ENCODE data around the gene DBR1.
"Not testable (repeated sequence)": the region's sequence is repeated elsewhere in the genome, so short reads cannot be mapped to it uniquely, and the experiment has no call there.

DBR1 gene

GRCh38 chr3:138154534-138154933, 20.2 kb downstream of the DBR1 start:
- Histone ChIP-seq H3K14ac (ENCODE audit: low read length) (no peak overlapping the region), H3K9ac (ENCODE audit: low read depth, low read length, poor library complexity) (no peak overlapping the region), H3K27me3 (ENCODE audit: control insufficient read depth in 3 of 3, insufficient read depth in 3 of 3, low read depth in 1 of 3, low read length in 3 of 3) (no peaks in the 10 kb centered on the region), H2BK12ac (ENCODE audit: low read length) (no peak overlapping the region), H3K23ac (ENCODE audit: low read depth, low read length, poor library complexity) (no peak overlapping the region), H3K9me3 (replicated peaks in 1 of 2; ENCODE audit: control insufficient read depth in 2 of 2, insufficient read depth in 1 of 2, low read depth in 1 of 2, low read length in 2 of 2) (no peaks in the 10 kb centered on the region), H3K4me3 (ENCODE audit: low read length in 2 of 2) (no peak overlapping the region), H3K4me2 (ENCODE audit: insufficient read depth, low read length, poor library complexity, severe bottlenecking) (no peak overlapping the region), H4K8ac (ENCODE audit: low read depth, low read length) (no peak overlapping the region), H2BK120ac (ENCODE audit: low read depth, low read length) (no peak overlapping the region), H3K36me3 (replicated peaks in 1 of 2; ENCODE audit: control insufficient read depth in 2 of 2, insufficient read depth in 2 of 2, low read length in 2 of 2) (no peaks in the 10 kb centered on the region), H3K27ac (replicated peaks; ENCODE audit: low read length) (no peak overlapping the region), H2AFZ (ENCODE audit: low read length) (no peak overlapping the region), H2AK5ac (ENCODE audit: low read depth, low read length) (no peak overlapping the region), H3K79me1 (ENCODE audit: low read depth, low read length) (no peaks in the 10 kb centered on the region), H3K18ac (ENCODE audit: low read length) (no peak overlapping the region), H2BK5ac (ENCODE audit: low read length) (no peak overlapping the region), H3K4me1 (ENCODE audit: control insufficient read depth in 2 of 2, insufficient read depth in 1 of 2, low read depth in 1 of 2, low read length in 2 of 2) (no peaks in the 10 kb centered on the region), H4K91ac (ENCODE audit: low read depth, low read length, poor library complexity) (no peak overlapping the region), H2BK15ac (ENCODE audit: low read length) (no peak overlapping the region), H3K4ac (ENCODE audit: low read length) (no peak overlapping the region)
- no peak for DNase-seq (ENCODE audit: low spot score)

DNA sequence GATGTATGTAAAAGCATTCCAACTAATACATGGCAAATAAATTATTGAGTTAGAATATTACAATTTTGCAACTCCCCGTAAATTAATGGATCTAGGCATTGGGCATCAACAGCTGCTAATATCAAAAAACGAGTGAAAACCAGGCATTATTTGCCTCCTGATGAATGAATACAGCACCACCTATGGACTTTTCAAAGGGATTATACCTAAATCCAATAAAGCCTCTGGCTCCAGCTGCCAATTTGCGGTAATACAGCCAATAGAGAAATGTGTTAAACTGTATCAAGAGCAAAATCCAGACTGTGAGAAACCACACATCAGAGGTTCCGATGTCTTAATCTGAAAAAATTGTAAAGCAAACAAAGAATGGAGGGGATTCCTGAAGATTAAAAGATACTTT, 26.2 kb downstream of the DBR1 start:
- no peak overlapping the region for H4K8ac ChIP-seq (ENCODE audit: low read depth, low read length)
- H3K36me3 ChIP-seq (replicated peaks in 1 of 2; ENCODE audit: control insufficient read depth in 2 of 2, insufficient read depth in 2 of 2, low read length in 2 of 2): no peaks in the 10 kb centered on the region
- WGBS, 2 donors (ENCODE audit: extremely low coverage in 2 of 2, insufficient read length in 2 of 2, insufficient replicate concordance in 1 of 2): no CpG with 5 or more reads among the region's 4 CpGs

GRCh38 chr3:138142181-138142580, 32.5 kb downstream of the DBR1 start:
- H2AFZ ChIP-seq (ENCODE audit: low read length); H3K9ac ChIP-seq (ENCODE audit: low read depth, low read length, poor library complexity); H3K23ac ChIP-seq (ENCODE audit: low read depth, low read length, poor library complexity); H3K4ac ChIP-seq (ENCODE audit: low read length); H2AK5ac ChIP-seq (ENCODE audit: low read depth, low read length); H2BK12ac ChIP-seq (ENCODE audit: low read length); H3K4me2 ChIP-seq (ENCODE audit: insufficient read depth, low read length, poor library complexity, severe bottlenecking); H3K4me1 ChIP-seq (ENCODE audit: control insufficient read depth in 2 of 2, insufficient read depth in 1 of 2, low read depth in 1 of 2, low read length in 2 of 2); H3K27me3 ChIP-seq (ENCODE audit: control insufficient read depth in 3 of 3, insufficient read depth in 3 of 3, low read depth in 1 of 3, low read length in 3 of 3); H3K9me3 ChIP-seq (replicated peaks in 1 of 2; ENCODE audit: control insufficient read depth in 2 of 2, insufficient read depth in 1 of 2, low read depth in 1 of 2, low read length in 2 of 2); H3K27ac ChIP-seq (replicated peaks; ENCODE audit: low read length); DNase-seq (ENCODE audit: low spot score); H3K36me3 ChIP-seq (replicated peaks in 1 of 2; ENCODE audit: control insufficient read depth in 2 of 2, insufficient read depth in 2 of 2, low read length in 2 of 2); H3K79me1 ChIP-seq (ENCODE audit: low read depth, low read length); H4K91ac ChIP-seq (ENCODE audit: low read depth, low read length, poor library complexity); H2BK15ac ChIP-seq (ENCODE audit: low read length); H4K8ac ChIP-seq (ENCODE audit: low read depth, low read length); H2BK5ac ChIP-seq (ENCODE audit: low read length); H3K4me3 ChIP-seq (ENCODE audit: low read length in 2 of 2); H3K14ac ChIP-seq (ENCODE audit: low read length); H3K18ac ChIP-seq (ENCODE audit: low read length); H2BK120ac ChIP-seq (ENCODE audit: low read depth, low read length): not testable (repeated sequence)
- WGBS, 2 donors (ENCODE audit: extremely low coverage in 2 of 2, insufficient read length in 2 of 2, insufficient replicate concordance in 1 of 2): no CpG with 5 or more reads among the region's 3 CpGs

More for the DNA sequence above, 26.2 kb downstream of the DBR1 start:
- H3K27me3 ChIP-seq (ENCODE audit: control insufficient read depth in 3 of 3, insufficient read depth in 3 of 3, low read depth in 1 of 3, low read length in 3 of 3): no peaks in the 10 kb centered on the region
- H3K4me2 ChIP-seq (ENCODE audit: insufficient read depth, low read length, poor library complexity, severe bottlenecking): no peak overlapping the region
- no peak overlapping the region for H2BK12ac ChIP-seq (ENCODE audit: low read length)
- no peak overlapping the region for H2AFZ ChIP-seq (ENCODE audit: low read length)
- no peaks in the 10 kb centered on the region for H3K4me1 ChIP-seq (ENCODE audit: control insufficient read depth in 2 of 2, insufficient read depth in 1 of 2, low read depth in 1 of 2, low read length in 2 of 2)
- H3K79me1 ChIP-seq (ENCODE audit: low read depth, low read length): no peaks in the 10 kb centered on the region
- no peak overlapping the region for H2BK15ac ChIP-seq (ENCODE audit: low read length)
- H3K4me3 ChIP-seq (ENCODE audit: low read length in 2 of 2): no peak overlapping the region
- H3K9ac ChIP-seq (ENCODE audit: low read depth, low read length, poor library complexity): no peak overlapping the region
- H2AK5ac ChIP-seq (ENCODE audit: low read depth, low read length): no peak overlapping the region
- no peak overlapping the region for H3K14ac ChIP-seq (ENCODE audit: low read length)
- H2BK120ac ChIP-seq (ENCODE audit: low read depth, low read length): no peak overlapping the region
- no peak for DNase-seq (ENCODE audit: low spot score)
- H3K9me3 ChIP-seq (replicated peaks in 1 of 2; ENCODE audit: control insufficient read depth in 2 of 2, insufficient read depth in 1 of 2, low read depth in 1 of 2, low read length in 2 of 2): no peaks in the 10 kb centered on the region
- no peak overlapping the region for H3K4ac ChIP-seq (ENCODE audit: low read length)
- H3K18ac ChIP-seq (ENCODE audit: low read length): no peak overlapping the region
- no peak overlapping the region for H3K23ac ChIP-seq (ENCODE audit: low read depth, low read length, poor library complexity)
- H4K91ac ChIP-seq (ENCODE audit: low read depth, low read length, poor library complexity): no peak overlapping the region
- no peak overlapping the region for H3K27ac ChIP-seq (replicated peaks; ENCODE audit: low read length)
- no peak overlapping the region for H2BK5ac ChIP-seq (ENCODE audit: low read length)

DNA sequence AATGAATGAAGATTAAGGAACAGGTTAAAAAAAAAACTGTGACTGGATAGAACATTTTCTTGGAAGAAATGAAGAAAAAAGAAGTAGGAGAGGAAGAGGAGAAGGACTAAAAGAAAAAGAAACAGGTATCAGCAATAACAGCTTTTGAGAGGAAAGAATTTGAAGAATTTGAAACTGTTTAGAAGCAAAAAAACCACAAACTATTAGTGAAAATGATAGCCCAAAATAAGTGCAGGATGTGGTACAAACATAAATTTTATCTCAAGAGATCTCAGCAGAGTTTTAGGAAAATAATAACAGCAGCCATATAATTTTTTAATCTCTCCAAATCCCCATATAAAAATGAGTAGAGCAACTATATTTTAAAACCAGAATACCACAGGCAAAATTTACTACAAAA, 33.8 kb downstream of the DBR1 start:
- H3K27me3 ChIP-seq (ENCODE audit: control insufficient read depth in 3 of 3, insufficient read depth in 3 of 3, low read depth in 1 of 3, low read length in 3 of 3): peaks cover 0 to 6% (median 0%) of the 10 kb centered on the region in 3 experiments
- no peak overlapping the region for H3K27ac ChIP-seq (replicated peaks; ENCODE audit: low read length)
- no peak overlapping the region for H4K8ac ChIP-seq (ENCODE audit: low read depth, low read length)
- no peak overlapping the region for H3K18ac ChIP-seq (ENCODE audit: low read length)
- no peak overlapping the region for H3K9ac ChIP-seq (ENCODE audit: low read depth, low read length, poor library complexity)
- no peak overlapping the region for H2BK5ac ChIP-seq (ENCODE audit: low read length)
- no peak for DNase-seq (ENCODE audit: low spot score)
- H4K91ac ChIP-seq (ENCODE audit: low read depth, low read length, poor library complexity): no peak overlapping the region
- no peak overlapping the region for H3K4me2 ChIP-seq (ENCODE audit: insufficient read depth, low read length, poor library complexity, severe bottlenecking)
- H3K9me3 ChIP-seq (replicated peaks in 1 of 2; ENCODE audit: control insufficient read depth in 2 of 2, insufficient read depth in 1 of 2, low read depth in 1 of 2, low read length in 2 of 2): no peaks in the 10 kb centered on the region
- no peak overlapping the region for H3K23ac ChIP-seq (ENCODE audit: low read depth, low read length, poor library complexity)
- H3K79me1 ChIP-seq (ENCODE audit: low read depth, low read length): no peaks in the 10 kb centered on the region
- H3K4me3 ChIP-seq (ENCODE audit: low read length in 2 of 2): no peak overlapping the region
- no peak overlapping the region for H2BK12ac ChIP-seq (ENCODE audit: low read length)
- no peak overlapping the region for H2BK120ac ChIP-seq (ENCODE audit: low read depth, low read length)
- no peak overlapping the region for H3K4ac ChIP-seq (ENCODE audit: low read length)
- no peaks in the 10 kb centered on the region for H3K4me1 ChIP-seq (ENCODE audit: control insufficient read depth in 2 of 2, insufficient read depth in 1 of 2, low read depth in 1 of 2, low read length in 2 of 2)
- H2BK15ac ChIP-seq (ENCODE audit: low read length): no peak overlapping the region
- H3K36me3 ChIP-seq (replicated peaks in 1 of 2; ENCODE audit: control insufficient read depth in 2 of 2, insufficient read depth in 2 of 2, low read length in 2 of 2): no peaks in the 10 kb centered on the region
- no peak overlapping the region for H3K14ac ChIP-seq (ENCODE audit: low read length)
- no peak overlapping the region for H2AFZ ChIP-seq (ENCODE audit: low read length)
- H2AK5ac ChIP-seq (ENCODE audit: low read depth, low read length): no peak overlapping the region
